K562 (cell line): Measurements from ENCODE around the gene DCPS. TPM values are rescaled to one million over a fixed set of nuclear protein-coding genes. Genes with fewer than 3 reads are reported as not detected.

ENCODE experiments used
- ATAC-seq: fragments of 200-7000 bp; cut with Tn5 transposase; 3 replicates; pipeline ENCODE4 v1.9.1; 2020; ENCODE audit warnings: moderate library complexity
- BruUV-seq: library from RNA; stranded (reverse); fragments of 400-500 nt; replicated peaks from 2 replicates; lab custom pipeline; 2021; lab: Mats Ljungman, UMichigan
- CTCF ChIA-PET: fragments of 300-600 bp; formaldehyde crosslinking; extraction: SDS; loops from one replicate; lab custom pipeline; 2021; ENCODE audit warnings: low intra/inter-chr PET ratio; lab: Yijun Ruan, JAX
- POLR2A ChIA-PET: fragments of 300-600, 350-650 bp; sonication (Branson Sonifier 250); formaldehyde crosslinking; extraction: SDS; loops from one replicate; lab custom pipeline; 2021; ENCODE audit warnings: antibody characterized with exemption, inconsistent platforms; lab: Yijun Ruan, JAX
- DNase-seq, 4 experiments: peaks; one replicate each; pipeline versions ENCODE4 v3.0.0 to v3.0.0-alpha.2; 2011 to 2018; ENCODE audit warnings: low spot score in 3 of 4, mixed read lengths in 3 of 4; ENCODE audit errors: extremely low read depth in 1 of 4
- FAIRE-seq: peaks from 2 replicates; lab custom pipeline; 2011; peaks lifted over from hg19 to GRCh38; lab: Jason Lieb, UNC
- H2AFZ ChIP-seq: 2 replicates; pipeline ENCODE4 v1.6.0; 2011; ENCODE audit warnings: low read depth, low read length, control low read depth, inconsistent platforms
- H3K27ac ChIP-seq: fragments of 200-600 bp; 3 replicates; pipeline ENCODE4 v1.8.0; 2011; ENCODE audit warnings: low read depth, mild to moderate bottlenecking, control low read depth, inconsistent platforms, low read length, moderate library complexity, mixed read lengths; ENCODE audit errors: extremely low read depth
- H3K27me3 ChIP-seq, 2 experiments: fragments of 300-600 bp in 1 of 2; 2 replicates in 1 of 2; 3 replicates in 1 of 2; pipeline versions ENCODE4 v1.6.0 to v1.8.0; 2011; ENCODE audit warnings: inconsistent platforms in 2 of 2, low read length in 2 of 2, mild to moderate bottlenecking in 1 of 2, mixed read lengths in 1 of 2, moderate library complexity in 1 of 2; ENCODE audit not compliant: control insufficient read depth in 2 of 2, insufficient read depth in 2 of 2
- H3K36me3 ChIP-seq: fragments of 300-600 bp; 3 replicates; pipeline ENCODE4 v1.8.0; 2011; ENCODE audit warnings: mild to moderate bottlenecking, low read length, inconsistent platforms; ENCODE audit not compliant: control insufficient read depth, insufficient read depth
- H3K4me1 ChIP-seq, 2 experiments: fragments of 200-600 bp in 1 of 2; replicated peaks in 1 of 2; 2 replicates in 1 of 2; 3 replicates in 1 of 2; pipeline versions ENCODE4 v1.5.1 to v1.8.0; 2011; ENCODE audit warnings: inconsistent platforms in 2 of 2, low read length in 2 of 2, mild to moderate bottlenecking in 1 of 2, mixed read lengths in 1 of 2, moderate library complexity in 1 of 2; ENCODE audit not compliant: control insufficient read depth in 2 of 2, insufficient read depth in 2 of 2
- H3K4me2 ChIP-seq: 2 replicates; pipeline ENCODE4 v1.6.1; 2011; ENCODE audit warnings: low read length, control low read depth, inconsistent platforms, mixed read lengths; ENCODE audit not compliant: insufficient read depth
- H3K4me3 ChIP-seq: fragments of 200-600 bp; sonication (generic), shearing (Covaris generic); 2 replicates; pipeline ENCODE4 v1.5.1; 2016; ENCODE audit warnings: control low read depth, inconsistent platforms
- H3K79me2 ChIP-seq: fragments of 200-600 bp; 3 replicates; pipeline ENCODE4 v1.8.0; 2011; ENCODE audit warnings: low read length, inconsistent platforms; ENCODE audit not compliant: control insufficient read depth, insufficient read depth
- H3K9ac ChIP-seq, 2 experiments: 2 replicates each; pipeline versions ENCODE4 v1.6.0 to v1.6.1; 2011; ENCODE audit warnings: low read depth in 2 of 2, low read length in 2 of 2, control low read depth in 1 of 2, inconsistent platforms in 1 of 2, mild to moderate bottlenecking in 1 of 2, mixed read lengths in 1 of 2; ENCODE audit not compliant: insufficient read depth in 1 of 2
- H3K9me1 ChIP-seq: one replicate; pipeline ENCODE4 v1.6.0; 2011; ENCODE audit warnings: inconsistent platforms, mild to moderate bottlenecking, low read length, moderate library complexity; ENCODE audit not compliant: control insufficient read depth, insufficient read depth
- H3K9me3 ChIP-seq: replicated peaks from 2 replicates; pipeline ENCODE4 v1.5.1; 2011; ENCODE audit warnings: low read depth, low read length, inconsistent platforms; ENCODE audit not compliant: control insufficient read depth, insufficient read depth
- H4K20me1 ChIP-seq: replicated peaks from 2 replicates; pipeline ENCODE4 v1.6.1; 2011; ENCODE audit warnings: low read length, inconsistent platforms, mixed read lengths; ENCODE audit not compliant: control insufficient read depth, insufficient read depth
- CHD4 ChIP-seq: fragments of 200-600 bp; sonication (generic); IDR thresholded peaks from 3 replicates; pipeline ENCODE4 v1.6.1; 2012; ENCODE audit warnings: low read depth, mild to moderate bottlenecking, mixed read lengths, low read length, inconsistent platforms; ENCODE audit not compliant: insufficient read depth, insufficient replicate concordance, poor library complexity, severe bottlenecking
- EHMT2 ChIP-seq: fragments of 450-650 bp; IDR thresholded peaks from 2 replicates; pipeline ENCODE4 v1.6.1; 2018; ENCODE audit warnings: antibody characterized with exemption
- ETS2 ChIP-seq: IDR thresholded peaks from 2 replicates; pipeline ENCODE4 v1.6.1; 2016; ENCODE audit warnings: borderline replicate concordance, missing genetic modification characterization, mild to moderate bottlenecking, moderate library complexity, missing compliant biosample characterization; ENCODE audit not compliant: poor library complexity, severe bottlenecking
- HMG20B ChIP-seq: fragments of 250-450 bp; sonication (Bioruptor Pico); IDR thresholded peaks from 2 replicates; pipeline ENCODE4 v1.5.0; 2021; ENCODE audit warnings: mild to moderate bottlenecking
- JUNB ChIP-seq: fragments of 450-650 bp; formaldehyde crosslinking; conservative IDR thresholded peaks from 2 replicates; pipeline ENCODE4 v1.4.0; 2020; ENCODE audit warnings: mild to moderate bottlenecking
- NCOA4 ChIP-seq: fragments of 450-650 bp; IDR thresholded peaks from 2 replicates; pipeline ENCODE4 v1.6.1; 2018; ENCODE audit warnings: mild to moderate bottlenecking; ENCODE audit not compliant: partially characterized antibody
- NR1H2 ChIP-seq: sonication (generic); formaldehyde crosslinking; IDR thresholded peaks from 2 replicates; pipeline ENCODE4 v1.4.0; 2020; ENCODE audit warnings: mild to moderate bottlenecking, missing genetic modification reagents
- NR2F6 ChIP-seq: fragments of 450-650 bp; formaldehyde crosslinking; IDR thresholded peaks from 2 replicates; pipeline ENCODE4 v1.4.0; 2020; ENCODE audit warnings: mild to moderate bottlenecking
- PML ChIP-seq: IDR thresholded peaks from 2 replicates; pipeline ENCODE4 v1.6.1; 2012; ENCODE audit warnings: low read length, inconsistent platforms
- TCFL5 ChIP-seq: fragments of 250-450 bp; sonication (Bioruptor Pico); conservative IDR thresholded peaks from 2 replicates; pipeline ENCODE4 v1.6.1; 2021; ENCODE audit warnings: mild to moderate bottlenecking, moderate library complexity, matching md5 sums
- ZC3H8 ChIP-seq: fragments of 450-650 bp; IDR thresholded peaks from 2 replicates; pipeline ENCODE4 v1.6.1; 2017
- ZNF253 ChIP-seq: fragments of 250-450 bp; sonication (Bioruptor Pico); conservative IDR thresholded peaks from 2 replicates; pipeline ENCODE4 v1.6.1; 2021; ENCODE audit warnings: mild to moderate bottlenecking
- ZNF347 ChIP-seq: fragments of 450-650 bp; formaldehyde crosslinking; IDR thresholded peaks from 2 replicates; pipeline ENCODE4 v1.4.0; 2020; ENCODE audit warnings: low read depth, mild to moderate bottlenecking, moderate library complexity
- ZSCAN32 ChIP-seq: fragments of 450-650 bp; formaldehyde crosslinking; IDR thresholded peaks from 2 replicates; pipeline ENCODE4 v1.4.0; 2020; ENCODE audit warnings: mild to moderate bottlenecking, moderate library complexity
- WGBS: fragments of 100-300 bp; shearing (Covaris generic); methylation state at CpG from one replicate; pipeline ENCODE4 v1.1.6; 2016; ENCODE audit warnings: low coverage, mixed read lengths; ENCODE audit not compliant: insufficient coverage; ENCODE audit errors: missing lambda C conversion rate; 5-methylcytosine and 5-hydroxymethylcytosine counted together
- in situ Hi-C: fragments of 300-500 bp; cut with MboI; formaldehyde crosslinking; loops from 4 replicates; pipeline ENCODE4 v1.15.0; 2018; ENCODE audit warnings: inconsistent platforms, mixed read lengths
- intact Hi-C: fragments of 100-400 bp; cut with micrococcal nuclease; formaldehyde crosslinking; loops from 2 replicates; pipeline ENCODE4 v1.14.2; 2022
- polyA plus RNA-seq, 8 experiments: library from polyadenylated mRNA; depleted of rRNA in 4 of 8; stranded (reverse) in 5 of 8; unstranded in 3 of 8; fragments of >200 nt; fragmentation: Nextera tagmentation in 2 of 8; fragmentation: Illumina TruSeq in 1 of 8; extraction: Ambion mirVana in 2 of 8; extraction: Trizol in 1 of 8; gene quantifications; 2 replicates each; pipeline versions ENCODE4 v1.2.1 to v1.2.3, GENCODE V29; 2011 to 2014; ENCODE audit warnings: inconsistent platforms in 1 of 8, missing spikeins in 1 of 8
- total RNA-seq, 7 experiments: library from RNA; depleted of rRNA in 6 of 7; stranded (reverse); fragments of >200 nt in 6 of 7; fragmentation: Illumina TruSeq in 2 of 7; extraction: Trizol in 2 of 7; gene quantifications; 2 replicates each; pipeline versions ENCODE4 v1.2.1 to v1.2.3, GENCODE V29; 2011 to 2021; ENCODE audit warnings: low replicate concordance in 1 of 7
- TF ChIP-seq, protein P1 (sequence below), 2 experiments: fragments of 450-650 bp in 1 of 2; sonication (generic) in 1 of 2; formaldehyde crosslinking in 1 of 2; IDR thresholded peaks in 1 of 2; conservative IDR thresholded peaks in 1 of 2; 2 replicates each; pipeline versions ENCODE4 v1.6.1 to v1.8.1; 2016 to 2023; ENCODE audit warnings: mild to moderate bottlenecking in 2 of 2, moderate library complexity in 2 of 2, inconsistent platforms in 1 of 2, missing genetic modification reagents in 1 of 2
- TF ChIP-seq, protein P2 (sequence below): IDR thresholded peaks from 2 replicates; pipeline ENCODE4 v1.6.1; 2011; ENCODE audit warnings: borderline replicate concordance, low read depth, mild to moderate bottlenecking, moderate library complexity, low read length; ENCODE audit not compliant: insufficient read depth, poor library complexity, severe bottlenecking
- TF ChIP-seq, protein P3 (sequence below): fragments of 200-800 bp; sonication (Bioruptor generic); IDR thresholded peaks from 2 replicates; pipeline ENCODE4 v1.6.1; 2017; ENCODE audit warnings: missing genetic modification characterization, missing compliant biosample characterization
- TF ChIP-seq, protein P4 (sequence below): fragments of 250-450 bp; sonication (Bioruptor Pico); IDR thresholded peaks from 2 replicates; pipeline ENCODE4 v1.5.1; 2021; ENCODE audit warnings: mild to moderate bottlenecking

DCPS gene
- total and polyA plus RNA-seq, 9 of the 15 experiments (the other 6 are each of a cell fraction or from before 2014, with no cell fraction given) = 8.7 to 38.1 (median 17.9) TPM

DNA sequence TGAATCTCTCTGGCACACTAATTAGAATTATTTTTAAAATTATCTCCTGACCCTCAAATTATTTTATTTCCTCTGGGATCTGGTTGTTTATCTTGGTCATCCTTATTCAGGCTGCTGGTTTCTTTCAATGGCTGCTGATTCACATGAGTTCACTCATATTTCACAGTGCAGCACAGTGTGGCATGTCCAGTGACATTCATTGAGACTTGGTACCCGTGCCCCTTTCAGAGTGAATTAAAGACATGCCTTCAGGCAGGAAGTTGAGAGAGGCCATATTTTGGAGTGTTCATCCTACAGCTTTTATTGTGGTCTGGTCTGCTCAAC, 13.5 kb downstream of the DCPS start:
- POLR2A ChIA-PET = interaction anchor here (1.5 kb wide), 1 partner anchor 10 kb away, joined by 5 read pairs; no protein-coding TSS in a partner anchor
- no TSS peak for BruUV-seq
- CTCF ChIA-PET = no interaction called here
- Histone ChIP-seq H3K4me1 (no peaks in the 10 kb centered on the region; a peak in 2 of 5 replicates), H3K4me2 (no peak overlapping the region), H3K36me3 (no peaks in the 10 kb centered on the region), H3K9me3 (no peaks in the 10 kb centered on the region), H3K79me2 (no peaks in the 10 kb centered on the region), H3K27me3 (no peaks in the 10 kb centered on the region), H4K20me1 (peaks cover 3% of the 10 kb centered on the region; the same call in 1 of the 2 replicates), H3K27ac (no peak overlapping the region), H3K9ac (no peak overlapping the region), H3K4me3 (no peak overlapping the region), H2AFZ (no peak overlapping the region), H3K9me1 (no peaks in the 10 kb centered on the region)
- DNase-seq (no peak), ATAC-seq (no peak), FAIRE-seq (no peak)
- intact Hi-C loops (no loop called here), in situ Hi-C loops (loop anchor here (25.0 kb wide), 2 partner anchors 95 to 670 kb away; no protein-coding TSS in a partner anchor)
- 77% methylated on average over 1 of the region's 1 CpG for WGBS
- TF ChIP-seq ZNF347 (CRISPR knock-in tag) = no peak
- TF ChIP-seq, protein P1, sequence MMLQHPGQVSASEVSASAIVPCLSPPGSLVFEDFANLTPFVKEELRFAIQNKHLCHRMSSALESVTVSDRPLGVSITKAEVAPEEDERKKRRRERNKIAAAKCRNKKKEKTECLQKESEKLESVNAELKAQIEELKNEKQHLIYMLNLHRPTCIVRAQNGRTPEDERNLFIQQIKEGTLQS (IDR thresholded peaks at IDR 0.05) = no peak
- TF ChIP-seq, protein P1 (CRISPR knock-in tag; conservative IDR thresholded peaks at IDR 0.05) = no peak
- TF ChIP-seq NR1H2 (CRISPR knock-in tag) = no peak
- TF ChIP-seq ZC3H8 = no peak
- no peak for TF ChIP-seq CHD4
- TF ChIP-seq, protein P2, sequence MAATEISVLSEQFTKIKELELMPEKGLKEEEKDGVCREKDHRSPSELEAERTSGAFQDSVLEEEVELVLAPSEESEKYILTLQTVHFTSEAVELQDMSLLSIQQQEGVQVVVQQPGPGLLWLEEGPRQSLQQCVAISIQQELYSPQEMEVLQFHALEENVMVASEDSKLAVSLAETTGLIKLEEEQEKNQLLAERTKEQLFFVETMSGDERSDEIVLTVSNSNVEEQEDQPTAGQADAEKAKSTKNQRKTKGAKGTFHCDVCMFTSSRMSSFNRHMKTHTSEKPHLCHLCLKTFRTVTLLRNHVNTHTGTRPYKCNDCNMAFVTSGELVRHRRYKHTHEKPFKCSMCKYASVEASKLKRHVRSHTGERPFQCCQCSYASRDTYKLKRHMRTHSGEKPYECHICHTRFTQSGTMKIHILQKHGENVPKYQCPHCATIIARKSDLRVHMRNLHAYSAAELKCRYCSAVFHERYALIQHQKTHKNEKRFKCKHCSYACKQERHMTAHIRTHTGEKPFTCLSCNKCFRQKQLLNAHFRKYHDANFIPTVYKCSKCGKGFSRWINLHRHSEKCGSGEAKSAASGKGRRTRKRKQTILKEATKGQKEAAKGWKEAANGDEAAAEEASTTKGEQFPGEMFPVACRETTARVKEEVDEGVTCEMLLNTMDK = no peak
- TF ChIP-seq, protein P3, sequence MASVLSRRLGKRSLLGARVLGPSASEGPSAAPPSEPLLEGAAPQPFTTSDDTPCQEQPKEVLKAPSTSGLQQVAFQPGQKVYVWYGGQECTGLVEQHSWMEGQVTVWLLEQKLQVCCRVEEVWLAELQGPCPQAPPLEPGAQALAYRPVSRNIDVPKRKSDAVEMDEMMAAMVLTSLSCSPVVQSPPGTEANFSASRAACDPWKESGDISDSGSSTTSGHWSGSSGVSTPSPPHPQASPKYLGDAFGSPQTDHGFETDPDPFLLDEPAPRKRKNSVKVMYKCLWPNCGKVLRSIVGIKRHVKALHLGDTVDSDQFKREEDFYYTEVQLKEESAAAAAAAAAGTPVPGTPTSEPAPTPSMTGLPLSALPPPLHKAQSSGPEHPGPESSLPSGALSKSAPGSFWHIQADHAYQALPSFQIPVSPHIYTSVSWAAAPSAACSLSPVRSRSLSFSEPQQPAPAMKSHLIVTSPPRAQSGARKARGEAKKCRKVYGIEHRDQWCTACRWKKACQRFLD (CRISPR knock-in tag) = no peak
- TF ChIP-seq TCFL5 = no peak
- TF ChIP-seq, protein P4, sequence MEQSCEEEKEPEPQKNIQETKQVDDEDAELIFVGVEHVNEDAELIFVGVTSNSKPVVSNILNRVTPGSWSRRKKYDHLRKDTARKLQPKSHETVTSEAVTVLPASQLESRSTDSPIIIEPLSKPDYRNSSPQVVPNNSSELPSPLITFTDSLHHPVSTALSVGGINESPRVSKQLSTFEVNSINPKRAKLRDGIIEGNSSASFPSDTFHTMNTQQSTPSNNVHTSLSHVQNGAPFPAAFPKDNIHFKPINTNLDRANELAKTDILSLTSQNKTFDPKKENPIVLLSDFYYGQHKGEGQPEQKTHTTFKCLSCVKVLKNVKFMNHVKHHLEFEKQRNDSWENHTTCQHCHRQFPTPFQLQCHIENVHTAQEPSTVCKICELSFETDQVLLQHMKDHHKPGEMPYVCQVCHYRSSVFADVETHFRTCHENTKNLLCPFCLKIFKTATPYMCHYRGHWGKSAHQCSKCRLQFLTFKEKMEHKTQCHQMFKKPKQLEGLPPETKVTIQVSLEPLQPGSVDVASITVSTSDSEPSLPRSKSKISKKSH (CRISPR knock-in tag) = no peak
- TF ChIP-seq PML = no peak
- no peak for TF ChIP-seq HMG20B (CRISPR knock-in tag)
- no peak for TF ChIP-seq JUNB (CRISPR knock-in tag)
- no peak for TF ChIP-seq EHMT2
- no peak for TF ChIP-seq ZNF253 (CRISPR knock-in tag)
- no peak for TF ChIP-seq ETS2 (tag)
- no peak for TF ChIP-seq ZSCAN32 (CRISPR knock-in tag)
- TF ChIP-seq NCOA4 = no peak
- TF ChIP-seq NR2F6 (CRISPR knock-in tag) = no peak
